Esophagus muscularis mucosa (tissue), 4 donors: Measurements from ENCODE around the gene BLOC1S3. TPM values are rescaled to one million over a fixed set of nuclear protein-coding genes. Genes with fewer than 3 reads are reported as not detected.

Source experiments
- DNase-seq: peaks from one replicate; pipeline ENCODE4 v3.0.0-alpha.2; 2017; ENCODE audit errors: extremely low spot score
- H3K27ac ChIP-seq, 4 donors: fragments of 200-600 bp; sonication (generic); replicated peaks in 1 of 4; 1 replicate in 3 of 4; 2 replicates in 1 of 4; pipeline ENCODE4 v1.5.1; 2016 to 2019; ENCODE audit warnings: mild to moderate bottlenecking in 1 of 4
- H3K27me3 ChIP-seq, 4 donors: fragments of 200-600 bp; sonication (generic); one replicate each; pipeline versions ENCODE4 v1.5.1 to v1.6.0; 2016 to 2019
- H3K36me3 ChIP-seq, 4 donors: fragments of 200-600 bp; sonication (generic); one replicate each; pipeline ENCODE4 v1.5.1; 2016 to 2019
- H3K4me1 ChIP-seq, 4 donors: fragments of 200-600 bp; sonication (generic); one replicate each; pipeline ENCODE4 v1.5.1; 2016 to 2019
- H3K4me3 ChIP-seq, 4 donors: fragments of 200-600 bp; sonication (generic); 1 replicate in 2 of 4; 2 replicates in 2 of 4; pipeline ENCODE4 v1.5.1; 2016 to 2019; ENCODE audit warnings: mild to moderate bottlenecking in 4 of 4, moderate library complexity in 1 of 4
- H3K9me3 ChIP-seq, 4 donors: fragments of 200-600 bp; sonication (generic); 1 replicate in 3 of 4; 2 replicates in 1 of 4; pipeline ENCODE4 v1.5.1; 2016 to 2019
- CTCF ChIP-seq, 3 experiments: fragments of 200-600 bp in 2 of 3; fragments of 450-650 bp in 1 of 3; sonication (generic) in 2 of 3; IDR thresholded peaks; one replicate each; pipeline ENCODE4 v1.5.1; 2017 to 2019; ENCODE audit warnings: antibody characterized with exemption in 3 of 3, mild to moderate bottlenecking in 2 of 3, moderate library complexity in 1 of 3
- EP300 ChIP-seq: sonication (generic); formaldehyde crosslinking; IDR thresholded peaks from one replicate; pipeline ENCODE4 v1.6.1; 2017; ENCODE audit warnings: antibody characterized with exemption
- POLR2A ChIP-seq: fragments of 450-650 bp; IDR thresholded peaks from one replicate; pipeline ENCODE4 v1.6.1; 2017; ENCODE audit warnings: antibody characterized with exemption, moderate library complexity, mild to moderate bottlenecking, low read depth
- POLR2AphosphoS5 ChIP-seq, 2 donors: sonication (generic); formaldehyde crosslinking; IDR thresholded peaks; one replicate each; pipeline ENCODE4 v1.6.1; 2017; ENCODE audit warnings: antibody characterized with exemption in 2 of 2
- WGBS: methylation state at CpG from one replicate; pipeline ENCODE4 v1.1.5; 2018; 5-methylcytosine and 5-hydroxymethylcytosine counted together
- intact Hi-C: fragments of 100-400 bp; cut with DNase I; formaldehyde crosslinking; loops from one replicate; pipeline ENCODE4 v1.15.1; 2023
- total RNA-seq, 4 donors: library from RNA; depleted of rRNA; stranded (reverse); fragments of >200 nt; gene quantifications; one replicate each; pipeline versions ENCODE4 v1.1.0 to v1.2.1, GENCODE V29; 2016

Gene BLOC1S3
- total RNA-seq, 4 donors from 2014 or later: 5.4 to 21.9 (median 16.1) TPM

GRCh38 chr19:45150180-45150579 is 28.4 kb upstream of the BLOC1S3 start:
- no peak overlapping the region for H3K4me3 ChIP-seq
- no peaks in the 10 kb centered on the region for H3K9me3 ChIP-seq
- no peak for TF ChIP-seq POLR2AphosphoS5 (IDR thresholded peaks at IDR 0.05)
- intact Hi-C loops: no loop called here
- peaks cover 23 to 35% (median 29%) of the 10 kb centered on the region in 4 donors for H3K4me1 ChIP-seq
- peaks cover 0 to 47% (median 26%) of the 10 kb centered on the region in 4 donors for H3K27me3 ChIP-seq
- H3K36me3 ChIP-seq: peaks cover 9 to 32% (median 27%) of the 10 kb centered on the region in 4 donors
- H3K27ac ChIP-seq: no peak overlapping the region
- WGBS: 100% methylated on average over 4 of the region's 4 CpGs
- no peak for DNase-seq

- Histone ChIP-seq H3K36me3 (peaks cover 2 to 26% (median 20%) of the 10 kb centered on the region in 4 donors), H3K4me3 (no peak overlapping the region), H3K9me3 (no peaks in the 10 kb centered on the region), H3K4me1 (peaks cover 23 to 35% (median 29%) of the 10 kb centered on the region in 4 donors), H3K27ac (no peak overlapping the region), H3K27me3 (peaks cover 0 to 53% (median 26%) of the 10 kb centered on the region in 4 donors)
- no peak for TF ChIP-seq POLR2A
- TF ChIP-seq CTCF (IDR thresholded peaks at IDR 0.05): no peak
- DNase-seq: no peak
- 83% methylated on average over 2 of the region's 4 CpGs for WGBS
- intact Hi-C loops: no loop called here
These were observed 27.8 kb upstream of the BLOC1S3 start for GRCh38 chr19:45150751-45151281.

- Histone ChIP-seq H3K36me3 (peaks cover 0 to 21% (median 15%) of the 10 kb centered on the region in 4 donors), H3K4me1 (peaks cover 23 to 35% (median 29%) of the 10 kb centered on the region in 4 donors), H3K27ac (no peak overlapping the region), H3K27me3 (peaks cover 0 to 58% (median 26%) of the 10 kb centered on the region in 4 donors), H3K4me3 (no peak overlapping the region), H3K9me3 (no peaks in the 10 kb centered on the region)
- DNase-seq: no peak
- intact Hi-C loops: no loop called here
- 83% methylated on average over 6 of the region's 7 CpGs for WGBS
- TF ChIP-seq CTCF (IDR thresholded peaks at IDR 0.05): no peak
- TF ChIP-seq POLR2A: no peak
- no peak for TF ChIP-seq POLR2AphosphoS5 (IDR thresholded peaks at IDR 0.05)
- no peak for TF ChIP-seq EP300
These were observed 27.3 kb upstream of the BLOC1S3 start for GRCh38 chr19:45151320-45151719.

GRCh38 chr19:45151821-45152503 is 26.6 kb upstream of the BLOC1S3 start:
- H3K9me3 ChIP-seq: no peaks in the 10 kb centered on the region
- H3K36me3 ChIP-seq: peaks cover 0 to 14% (median 9%) of the 10 kb centered on the region in 4 donors
- intact Hi-C loops: no loop called here
- peaks cover 0 to 64% (median 26%) of the 10 kb centered on the region in 4 donors for H3K27me3 ChIP-seq
- peaks cover 23 to 35% (median 29%) of the 10 kb centered on the region in 4 donors for H3K4me1 ChIP-seq
- TF ChIP-seq POLR2AphosphoS5 (IDR thresholded peaks at IDR 0.05) (no peak), EP300 (no peak), POLR2A (no peak), CTCF (IDR thresholded peaks at IDR 0.05) (no peak)
- no peak overlapping the region for H3K27ac ChIP-seq
- 17% methylated on average over 23 of the region's 64 CpGs for WGBS
- peak overlapping the region; percentile 32 to 52 (median 44) for H3K4me3 ChIP-seq
- DNase-seq: no peak

- DNase-seq: no peak
- TF ChIP-seq CTCF (IDR thresholded peaks at IDR 0.05) (no peak), POLR2AphosphoS5 (IDR thresholded peaks at IDR 0.05) (peak in 1 of 2 donors; percentile 45), EP300 (no peak)
These were observed 25.9 kb upstream of the BLOC1S3 start for GRCh38 chr19:45152504-45153338.

More at GRCh38 chr19:45152504-45153338, 25.9 kb upstream of the BLOC1S3 start:
- Histone ChIP-seq H3K9me3 (no peaks in the 10 kb centered on the region), H3K4me1 (peaks cover 23 to 35% (median 29%) of the 10 kb centered on the region in 4 donors), H3K36me3 (peaks cover 0 to 7% (median 2%) of the 10 kb centered on the region in 4 donors), H3K27ac (no peak overlapping the region), H3K27me3 (peaks cover 0 to 71% (median 26%) of the 10 kb centered on the region in 4 donors), H3K4me3 (peak overlapping the region; percentile 32 to 52 (median 44))
- intact Hi-C loops: no loop called here
- 3% methylated on average over 35 of the region's 91 CpGs for WGBS
